ENCODE measurements around the gene DNAL1. TPM values are rescaled to one million over a fixed set of nuclear protein-coding genes. Genes with fewer than 3 reads are reported as not detected.
"Not testable (repeated sequence)": the region's sequence is repeated elsewhere in the genome, so short reads cannot be mapped to it uniquely, and the experiment has no call there.

DNAL1 gene
- total and polyA plus RNA-seq, 9 of the 15 experiments (the other 6 are each of a cell fraction or from before 2014, with no cell fraction given) = 1.6 to 11.7 (median 4.8) TPM

DNA sequence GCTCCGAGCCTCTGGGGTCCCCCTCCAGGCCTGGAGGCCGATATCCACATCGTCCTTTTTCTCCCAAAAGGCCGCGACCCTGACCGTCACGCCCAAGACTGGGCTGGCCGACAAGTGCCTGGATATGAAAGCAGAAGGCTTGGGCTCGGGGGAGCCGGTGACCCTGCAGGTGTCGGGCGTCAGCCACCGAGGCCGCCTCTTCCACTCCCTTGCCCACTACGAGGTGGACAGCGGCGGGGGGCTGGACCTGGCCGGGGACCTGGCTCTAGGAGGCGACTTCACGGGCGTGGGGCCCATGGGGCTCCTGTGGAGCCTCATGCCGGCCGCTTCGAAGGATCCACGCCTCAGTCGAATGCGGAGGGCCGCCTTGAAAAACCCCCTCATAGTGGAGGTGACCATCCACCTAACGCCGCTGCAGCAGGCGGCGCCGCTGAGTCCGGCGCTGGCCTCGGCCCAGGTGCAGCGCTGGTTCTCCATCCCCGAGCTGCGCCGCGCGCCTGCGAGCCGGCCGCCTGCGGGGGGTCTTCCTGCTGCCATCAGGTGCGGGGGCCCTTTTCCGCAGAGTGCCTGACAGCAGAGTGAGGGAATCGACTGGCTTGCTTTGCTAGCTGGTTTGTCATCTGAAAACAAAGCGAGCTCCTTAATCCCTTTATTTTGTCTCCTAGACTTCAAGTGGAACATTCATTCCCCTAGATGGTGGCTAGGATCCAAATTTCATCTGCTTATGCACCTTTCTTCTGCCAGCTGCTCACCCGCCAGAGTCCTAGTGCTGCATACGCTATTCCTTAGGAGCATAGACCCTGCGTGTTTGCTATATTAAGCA is 10.6 kb upstream of the DNAL1 start:
- Histone ChIP-seq H4K20me1 (replicated peaks; ENCODE audit: control insufficient read depth, insufficient read depth, low read length) (no peaks in the 10 kb centered on the region), H3K36me3 (ENCODE audit: control insufficient read depth, insufficient read depth, low read length) (no peaks in the 10 kb centered on the region), H3K4me2 (ENCODE audit: insufficient read depth, low read length) (no peak overlapping the region), H3K79me2 (ENCODE audit: control insufficient read depth, insufficient read depth, low read length) (no peaks in the 10 kb centered on the region), H3K9ac (ENCODE audit: insufficient read depth in 1 of 2, low read depth in 2 of 2, low read length in 2 of 2) (no peak overlapping the region), H3K4me3 (no peak overlapping the region), H3K4me1 (replicated peaks in 1 of 2; ENCODE audit: control insufficient read depth in 2 of 2, insufficient read depth in 2 of 2, low read length in 2 of 2) (peaks cover 8 to 9% of the 10 kb centered on the region in 2 experiments; a peak in 4 of 5 replicates), H3K27ac (ENCODE audit: extremely low read depth, low read depth, low read length) (no peak overlapping the region), H3K27me3 (ENCODE audit: control insufficient read depth in 2 of 2, insufficient read depth in 2 of 2, low read length in 2 of 2) (no peaks in the 10 kb centered on the region), H3K9me1 (ENCODE audit: control insufficient read depth, insufficient read depth, low read length) (no peaks in the 10 kb centered on the region), H2AFZ (ENCODE audit: low read depth, low read length) (no peak overlapping the region), H3K9me3 (replicated peaks; ENCODE audit: control insufficient read depth, insufficient read depth, low read depth, low read length) (no peaks in the 10 kb centered on the region)
- intact Hi-C loops (cut with micrococcal nuclease) = loop anchor here (5.0 to 10.0 kb wide), 2 partner anchors 137 to 221 kb away; partner anchors contain the start of gene PTGR2
- 89% methylated on average over 22 of the region's 53 CpGs for WGBS (ENCODE audit: insufficient coverage, low coverage, missing lambda C conversion rate)
- POLR2A ChIA-PET = no interaction called here
- FAIRE-seq = no peak
- CTCF ChIA-PET (ENCODE audit: low intra/inter-chr PET ratio) = interaction anchor here (0.6 to 1.2 kb wide), 2 partner anchors 125 to 162 kb away, joined by 3 to 4 read pairs; no protein-coding TSS in a partner anchor
- in situ Hi-C loops (cut with MboI) = no loop called here
- TF ChIP-seq ZNF384 (IDR thresholded peaks at IDR 0.05; ENCODE audit: low read depth, low read length) (no peak), PREB (CRISPR knock-in tag; IDR thresholded peaks at IDR 0.05) (no peak), ZNF76 (CRISPR knock-in tag; IDR thresholded peaks at IDR 0.05; ENCODE audit: borderline replicate concordance) (no peak), FIP1L1 (IDR thresholded peaks at IDR 0.05; ENCODE audit: low read depth, low read length, poor library complexity, severe bottlenecking) (peak; percentile 41), CREBBP (IDR thresholded peaks at IDR 0.05; ENCODE audit: low read depth, low read length) (no peak), GABPB2 (CRISPR knock-in tag; conservative IDR thresholded peaks at IDR 0.05) (no peak)
- no peak for ATAC-seq
- BruUV-seq (replicated peaks) = no TSS peak
- DNase-seq (ENCODE audit: extremely low read depth in 1 of 4, low spot score in 3 of 4) = no peak

DNA sequence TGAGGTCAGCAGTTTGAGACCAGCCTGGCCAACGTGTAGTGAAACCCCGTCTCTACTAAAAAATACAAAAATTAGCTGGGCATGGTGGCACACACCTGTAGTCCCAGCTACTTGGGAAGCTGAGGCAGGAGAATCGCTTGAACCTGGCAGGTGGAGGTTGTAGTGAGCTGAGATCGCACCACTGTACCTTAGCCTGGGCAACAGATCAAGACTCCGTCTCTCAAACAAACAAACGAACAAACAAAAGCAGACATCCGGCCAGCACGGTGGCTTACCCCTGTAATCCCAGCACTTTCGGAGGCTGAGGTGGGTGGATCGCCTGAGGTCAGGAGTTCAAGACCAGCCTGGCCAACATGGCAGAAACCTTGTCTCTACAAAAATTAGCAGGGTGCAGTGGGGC is 8.4 kb upstream of the DNAL1 start:
- H3K4me3 ChIP-seq; FAIRE-seq; H3K4me1 ChIP-seq (replicated peaks in 1 of 2; ENCODE audit: control insufficient read depth in 2 of 2, insufficient read depth in 2 of 2, low read length in 2 of 2); H3K9me3 ChIP-seq (replicated peaks; ENCODE audit: control insufficient read depth, insufficient read depth, low read depth, low read length); DNase-seq (ENCODE audit: extremely low read depth in 1 of 4, low spot score in 3 of 4); H3K27me3 ChIP-seq (ENCODE audit: control insufficient read depth in 2 of 2, insufficient read depth in 2 of 2, low read length in 2 of 2); ATAC-seq; POLR2A ChIA-PET; CTCF ChIA-PET (ENCODE audit: low intra/inter-chr PET ratio); H4K20me1 ChIP-seq (replicated peaks; ENCODE audit: control insufficient read depth, insufficient read depth, low read length); H3K79me2 ChIP-seq (ENCODE audit: control insufficient read depth, insufficient read depth, low read length); H3K36me3 ChIP-seq (ENCODE audit: control insufficient read depth, insufficient read depth, low read length); H2AFZ ChIP-seq (ENCODE audit: low read depth, low read length); H3K27ac ChIP-seq (ENCODE audit: extremely low read depth, low read depth, low read length); in situ Hi-C loops (cut with MboI); H3K4me2 ChIP-seq (ENCODE audit: insufficient read depth, low read length); BruUV-seq (replicated peaks); H3K9me1 ChIP-seq (ENCODE audit: control insufficient read depth, insufficient read depth, low read length): not testable (repeated sequence)
- peak overlapping the region in 1 of 2 experiments; percentile 45; a peak in 1 of 4 replicates for H3K9ac ChIP-seq (ENCODE audit: insufficient read depth in 1 of 2, low read depth in 2 of 2, low read length in 2 of 2)
- WGBS (ENCODE audit: insufficient coverage, low coverage, missing lambda C conversion rate) = 43% methylated on average over 5 of the region's 10 CpGs
- intact Hi-C loops (cut with micrococcal nuclease) = loop anchor here (10.0 kb wide), 1 partner anchor 218 kb away; the partner anchor contains the start of gene PTGR2

All from K562 (cell line).